IMR-90 (cell line): Measurements from ENCODE around the gene NHLH2. TPM values are rescaled to one million over a fixed set of nuclear protein-coding genes. Genes with fewer than 3 reads are reported as not detected.

Experiments
- ATAC-seq: fragments of 200-7000 bp; cut with Tn5 transposase; 2 replicates; pipeline ENCODE4 v1.9.1; 2020; ENCODE audit warnings: low read depth, mild to moderate bottlenecking, moderate library complexity
- Bru-seq: library from RNA; stranded (reverse); fragments of 400-500 nt; gene quantifications from one replicate; lab custom pipeline; 2021; lab: Mats Ljungman, UMichigan
- BruChase-seq, 2 experiments: library from RNA; stranded (reverse); fragments of 400-500 nt; gene quantifications; one replicate each; lab custom pipeline; 2021; lab: Mats Ljungman, UMichigan
- BruUV-seq: library from RNA; stranded (reverse); fragments of 400-500 nt; replicated peaks from 2 replicates; lab custom pipeline; 2021; lab: Mats Ljungman, UMichigan
- CTCF ChIA-PET: fragments of 300-600 bp; formaldehyde crosslinking; extraction: SDS; loops from one replicate; lab custom pipeline; 2021; ENCODE audit warnings: antibody characterized with exemption; lab: Yijun Ruan, JAX
- POLR2A ChIA-PET: fragments of 300-600 bp; sonication (Branson Sonifier 250); formaldehyde crosslinking; loops from one replicate; lab custom pipeline; 2022; ENCODE audit warnings: antibody characterized with exemption; ENCODE audit not compliant: unreplicated experiment; lab: Charles Lee
- DNase-seq: peaks from one replicate; pipeline ENCODE4 v3.0.0; 2013
- H2AFZ ChIP-seq: replicated peaks from 2 replicates; pipeline ENCODE3; 2013; ENCODE audit warnings: low read length, mild to moderate bottlenecking; ENCODE audit not compliant: poor library complexity
- H2AK5ac ChIP-seq: 2 replicates; pipeline ENCODE4 v1.6.1; 2013; ENCODE audit warnings: low read depth, low read length, inconsistent platforms
- H2AK9ac ChIP-seq: replicated peaks from 2 replicates; pipeline ENCODE3; 2013; ENCODE audit warnings: mild to moderate bottlenecking, low read depth, low read length, moderate library complexity; ENCODE audit not compliant: poor library complexity
- H2BK120ac ChIP-seq: 2 replicates; pipeline ENCODE4 v1.6.1; 2013; ENCODE audit warnings: low read depth, low read length, inconsistent platforms
- H2BK15ac ChIP-seq: 3 replicates; pipeline ENCODE4 v1.6.1; 2013; ENCODE audit warnings: low read depth, low read length, inconsistent platforms
- H2BK20ac ChIP-seq: 2 replicates; pipeline ENCODE4 v1.6.1; 2013; ENCODE audit warnings: low read depth, mild to moderate bottlenecking, inconsistent platforms, low read length, moderate library complexity
- H2BK5ac ChIP-seq: 2 replicates; pipeline ENCODE4 v1.6.1; 2013; ENCODE audit warnings: mild to moderate bottlenecking, low read depth, low read length, inconsistent platforms; ENCODE audit not compliant: poor library complexity, severe bottlenecking
- H3K14ac ChIP-seq: replicated peaks from 2 replicates; pipeline ENCODE4 v1.6.1; 2013; ENCODE audit warnings: low read depth, low read length, inconsistent platforms
- H3K18ac ChIP-seq: 2 replicates; pipeline ENCODE4 v1.6.1; 2013; ENCODE audit warnings: low read depth, low read length, control low read depth
- H3K23ac ChIP-seq: 2 replicates; pipeline ENCODE4 v1.6.1; 2013; ENCODE audit warnings: low read depth, low read length, inconsistent platforms
- H3K27ac ChIP-seq: 2 replicates; pipeline ENCODE4 v1.5.1; 2013; ENCODE audit warnings: mild to moderate bottlenecking, control low read depth, low read length; ENCODE audit not compliant: insufficient read depth
- H3K27me3 ChIP-seq: 2 replicates; pipeline ENCODE4 v1.6.1; 2013; ENCODE audit warnings: low read length; ENCODE audit not compliant: control insufficient read depth, insufficient read depth
- H3K36me3 ChIP-seq: 2 replicates; pipeline ENCODE4 v1.6.1; 2013; ENCODE audit warnings: low read length, mixed read lengths; ENCODE audit not compliant: control insufficient read depth, insufficient read depth
- H3K4ac ChIP-seq: 2 replicates; pipeline ENCODE4 v1.6.1; 2013; ENCODE audit warnings: low read depth, low read length, inconsistent platforms
- H3K4me1 ChIP-seq: 2 replicates; pipeline ENCODE4 v1.6.1; 2013; ENCODE audit warnings: low read length, mixed read lengths; ENCODE audit not compliant: control insufficient read depth, insufficient read depth
- H3K4me2 ChIP-seq: 2 replicates; pipeline ENCODE4 v1.6.1; 2013; ENCODE audit warnings: low read depth, mild to moderate bottlenecking, control low read depth, low read length, moderate library complexity
- H3K4me3 ChIP-seq: 2 replicates; pipeline ENCODE4 v1.5.1; 2013; ENCODE audit warnings: low read depth, mild to moderate bottlenecking, control low read depth, low read length, moderate library complexity; ENCODE audit not compliant: insufficient read depth
- H3K56ac ChIP-seq: 2 replicates; pipeline ENCODE4 v1.6.1; 2013; ENCODE audit warnings: low read length, inconsistent platforms; ENCODE audit not compliant: insufficient read depth; ENCODE audit errors: extremely low read depth
- H3K79me1 ChIP-seq, 2 experiments: 2 replicates each; pipeline ENCODE4 v1.6.1; 2013; ENCODE audit warnings: low read length in 2 of 2, inconsistent platforms in 1 of 2, low read depth in 1 of 2
- H3K9ac ChIP-seq: 2 replicates; pipeline ENCODE4 v1.6.1; 2013; ENCODE audit warnings: low read depth, low read length, control low read depth
- H3K9me1 ChIP-seq: 2 replicates; pipeline ENCODE4 v1.6.1; 2013; ENCODE audit warnings: low read length, inconsistent platforms; ENCODE audit not compliant: insufficient read depth
- H3K9me3 ChIP-seq: 2 replicates; pipeline ENCODE4 v1.6.1; 2013; ENCODE audit warnings: low read length; ENCODE audit not compliant: control insufficient read depth, insufficient read depth
- H4K20me1 ChIP-seq: 2 replicates; pipeline ENCODE4 v1.6.1; 2013; ENCODE audit warnings: low read length, inconsistent platforms; ENCODE audit not compliant: insufficient read depth
- H4K5ac ChIP-seq: 2 replicates; pipeline ENCODE4 v1.6.1; 2013; ENCODE audit warnings: mild to moderate bottlenecking, low read depth, low read length, control low read depth
- H4K8ac ChIP-seq, 2 experiments: 2 replicates each; pipeline ENCODE4 v1.6.1; 2013; ENCODE audit warnings: low read depth in 2 of 2, low read length in 2 of 2, control low read depth in 1 of 2, inconsistent platforms in 1 of 2
- H4K91ac ChIP-seq: 2 replicates; pipeline ENCODE4 v1.6.1; 2013; ENCODE audit warnings: low read depth, low read length, inconsistent platforms; ENCODE audit not compliant: insufficient read depth
- MAFK ChIP-seq: IDR thresholded peaks from 2 replicates; pipeline ENCODE4 v1.6.1; 2012; ENCODE audit warnings: low read depth, low read length, improper control_type of control experiment
- MXI1 ChIP-seq: IDR thresholded peaks from 2 replicates; pipeline ENCODE4 v1.6.1; 2012; ENCODE audit warnings: low read depth, mild to moderate bottlenecking, low read length, moderate library complexity, borderline replicate concordance
- POLR2A ChIP-seq: IDR thresholded peaks from 2 replicates; pipeline ENCODE4 v1.6.1; 2012; ENCODE audit warnings: mild to moderate bottlenecking, low read depth, low read length
- RAD21 ChIP-seq: IDR thresholded peaks from 2 replicates; pipeline ENCODE4 v1.6.1; 2012; ENCODE audit warnings: low read length, improper control_type of control experiment
- RFX5 ChIP-seq: IDR thresholded peaks from 2 replicates; pipeline ENCODE4 v1.8.0; 2012; ENCODE audit warnings: low read depth, mild to moderate bottlenecking, low read length, moderate library complexity
- WGBS, 2 experiments: methylation state at CpG; one replicate each; pipeline versions ENCODE4 v1.1.5 to v1.1.7; 2013; ENCODE audit warnings: missing lambda C conversion rate in 2 of 2; ENCODE audit not compliant: insufficient read length in 1 of 2; ENCODE audit errors: extremely low coverage in 2 of 2; 5-methylcytosine and 5-hydroxymethylcytosine counted together
- dilution Hi-C: fragments of 300-500 bp; cut with HindIII; formaldehyde crosslinking; loops from one replicate; pipeline ENCODE4 v1.14.3; 2018; ENCODE audit warnings: low sequenced_read_pairs; ENCODE audit not compliant: unreplicated experiment
- in situ Hi-C: fragments of 300-500 bp; cut with MboI; formaldehyde crosslinking; loops from 3 replicates; pipeline ENCODE4 v1.14.3; 2019; ENCODE audit warnings: low sequenced_read_pairs, inconsistent platforms, mixed read lengths
- intact Hi-C: fragments of 100-400 bp; cut with micrococcal nuclease; formaldehyde crosslinking; loops from 2 replicates; pipeline ENCODE4 v1.10.0; 2022
- long read RNA-seq: library from polyadenylated mRNA; unstranded; transcript quantifications from one replicate; pipeline ENCODE4 v2.0.0, GENCODE V29; 2021; ENCODE audit not compliant: unreplicated experiment
- polyA plus RNA-seq, 3 experiments: library from polyadenylated mRNA; depleted of rRNA; stranded (reverse); fragments of >200 nt; gene quantifications; 2 replicates each; pipeline ENCODE4 v1.2.3, GENCODE V29; 2012; ENCODE audit warnings: low replicate concordance in 1 of 3
- total RNA-seq: library from RNA; depleted of rRNA; stranded (reverse); fragments of >200 nt; gene quantifications from 2 replicates; pipeline ENCODE4 v1.2.3, GENCODE V29; 2012; rRNA removed
- TF ChIP-seq, protein P1 (sequence below): conservative IDR thresholded peaks from 2 replicates; pipeline ENCODE4 v1.5.1; 2012; ENCODE audit warnings: mild to moderate bottlenecking, low read depth, low read length, improper control_type of control experiment

NHLH2 gene
- total RNA-seq = not detected in 2 replicates
- not detected in 2 replicates for polyA plus RNA-seq (2012; rRNA removed)
- polyA plus RNA-seq (2012; cell fraction: cytosol; rRNA removed) = not detected in 2 replicates
- 0.01 TPM in 1 of 2 replicates, not detected in the other for polyA plus RNA-seq (2012; cell fraction: nucleus; rRNA removed; ENCODE audit: low replicate concordance)
- not detected for Bru-seq, nascent RNA
- not detected for BruChase-seq, experiment 1, labeled RNA remaining after a 6-hour chase
- not detected for BruChase-seq, experiment 2, labeled RNA remaining after a 2-hour chase
- long read RNA-seq = 0 reads

DNA sequence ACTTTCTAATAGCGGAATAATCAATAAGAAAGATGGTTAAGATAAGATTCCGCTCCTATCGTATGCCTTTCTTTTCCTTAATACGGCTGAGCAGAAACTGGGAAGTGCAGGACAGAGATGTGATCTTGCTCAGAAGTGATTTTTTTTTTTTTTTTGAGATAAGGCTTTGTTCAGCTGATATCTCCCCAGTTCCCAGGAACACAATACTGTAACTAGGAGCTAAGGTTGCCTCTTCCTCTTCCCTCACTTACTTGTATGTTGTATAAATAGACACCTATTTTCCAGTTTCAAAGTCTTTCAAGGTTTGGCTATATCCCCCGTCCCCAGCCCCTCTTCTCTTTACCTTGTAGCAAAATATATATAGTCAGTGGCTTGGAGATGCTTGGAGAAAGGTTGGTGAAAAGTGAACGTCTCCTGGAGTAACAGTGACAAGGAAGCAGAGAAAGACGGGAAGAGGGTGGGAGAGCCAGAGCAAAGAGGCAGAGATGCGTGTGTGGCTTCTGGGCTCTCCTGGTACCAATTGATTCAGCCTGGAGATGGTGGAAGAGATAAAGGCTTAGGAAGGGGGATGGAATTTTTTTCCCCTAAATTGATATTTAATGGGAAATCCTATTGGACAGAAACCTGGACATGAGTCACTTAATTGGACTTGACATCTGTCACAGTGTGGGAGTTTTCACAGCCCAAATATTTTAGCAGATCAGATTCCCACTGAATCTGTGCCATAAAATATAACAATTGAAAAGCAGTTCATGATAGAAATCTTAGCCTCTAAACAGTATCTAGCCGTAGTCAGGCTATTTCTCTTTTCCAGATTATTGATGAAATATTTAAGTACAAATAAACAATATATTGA, at the start of gene NHLH2:
Gene NHLH2 (minus strand): TSS at position 522 of the 856 bp plus-strand sequence. CDS start 2,754 bp downstream, outside the sequence.
- BruUV-seq = no TSS peak
- in situ Hi-C loops = no loop called here
- peaks cover 47% of the 10 kb centered on the region for H3K27me3 ChIP-seq

More for the DNA sequence above, at the start of gene NHLH2:
- no peak within 1 kb of the TSS for H3K23ac ChIP-seq
- no peak within 1 kb of the TSS for H3K4me3 ChIP-seq
- no peak for ATAC-seq
- H2BK5ac ChIP-seq = no peak within 1 kb of the TSS
- H3K14ac ChIP-seq = no peak within 1 kb of the TSS
- no peak within 1 kb of the TSS for H4K8ac ChIP-seq
- H3K4me2 ChIP-seq = no peak within 1 kb of the TSS
- no peak within 1 kb of the TSS for H2AK9ac ChIP-seq
- no peaks in the 10 kb centered on the region for H3K79me1 ChIP-seq
- H2BK20ac ChIP-seq = no peak within 1 kb of the TSS
- no CpG with 5 or more reads among the region's 9 CpGs for WGBS, 2 experiments
- POLR2A ChIA-PET = no interaction called here
- no peak within 1 kb of the TSS for H4K5ac ChIP-seq
- H3K4me1 ChIP-seq = peaks cover 2% of the 10 kb centered on the region; the same call in 1 of the 2 replicates
- no peak within 1 kb of the TSS for H3K4ac ChIP-seq
- H4K91ac ChIP-seq = no peak within 1 kb of the TSS
- H3K27ac ChIP-seq = no peak within 1 kb of the TSS
- H2AFZ ChIP-seq = no peak within 1 kb of the TSS
- no peak within 1 kb of the TSS for H2AK5ac ChIP-seq
- TF ChIP-seq RFX5 (no peak), POLR2A (no peak), RAD21 (no peak), MXI1 (no peak), MAFK (no peak)
- TF ChIP-seq, protein P1, sequence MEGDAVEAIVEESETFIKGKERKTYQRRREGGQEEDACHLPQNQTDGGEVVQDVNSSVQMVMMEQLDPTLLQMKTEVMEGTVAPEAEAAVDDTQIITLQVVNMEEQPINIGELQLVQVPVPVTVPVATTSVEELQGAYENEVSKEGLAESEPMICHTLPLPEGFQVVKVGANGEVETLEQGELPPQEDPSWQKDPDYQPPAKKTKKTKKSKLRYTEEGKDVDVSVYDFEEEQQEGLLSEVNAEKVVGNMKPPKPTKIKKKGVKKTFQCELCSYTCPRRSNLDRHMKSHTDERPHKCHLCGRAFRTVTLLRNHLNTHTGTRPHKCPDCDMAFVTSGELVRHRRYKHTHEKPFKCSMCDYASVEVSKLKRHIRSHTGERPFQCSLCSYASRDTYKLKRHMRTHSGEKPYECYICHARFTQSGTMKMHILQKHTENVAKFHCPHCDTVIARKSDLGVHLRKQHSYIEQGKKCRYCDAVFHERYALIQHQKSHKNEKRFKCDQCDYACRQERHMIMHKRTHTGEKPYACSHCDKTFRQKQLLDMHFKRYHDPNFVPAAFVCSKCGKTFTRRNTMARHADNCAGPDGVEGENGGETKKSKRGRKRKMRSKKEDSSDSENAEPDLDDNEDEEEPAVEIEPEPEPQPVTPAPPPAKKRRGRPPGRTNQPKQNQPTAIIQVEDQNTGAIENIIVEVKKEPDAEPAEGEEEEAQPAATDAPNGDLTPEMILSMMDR = no peak
- H2BK15ac ChIP-seq = no peak within 1 kb of the TSS
- no peak within 1 kb of the TSS for H2BK120ac ChIP-seq
- H3K9me1 ChIP-seq = no peaks in the 10 kb centered on the region
- dilution Hi-C loops (no loop called here), intact Hi-C loops (no loop called here)
- CTCF ChIA-PET = interaction anchor here (1.0 kb wide), 1 partner anchor 15 kb away, joined by 5 read pairs; no protein-coding TSS in a partner anchor
- H3K36me3 ChIP-seq = no peaks in the 10 kb centered on the region
- peaks cover 3% of the 10 kb centered on the region; the same call in 1 of the 2 replicates for H3K9me3 ChIP-seq
- no peak within 1 kb of the TSS for H3K18ac ChIP-seq
- no peaks in the 10 kb centered on the region for H4K20me1 ChIP-seq
- no peak for DNase-seq
- no peak within 1 kb of the TSS for H3K56ac ChIP-seq
- H3K9ac ChIP-seq = no peak within 1 kb of the TSS
